Measurements from ENCODE around the gene SDR39U1.

The SDR39U1 gene

DNA sequence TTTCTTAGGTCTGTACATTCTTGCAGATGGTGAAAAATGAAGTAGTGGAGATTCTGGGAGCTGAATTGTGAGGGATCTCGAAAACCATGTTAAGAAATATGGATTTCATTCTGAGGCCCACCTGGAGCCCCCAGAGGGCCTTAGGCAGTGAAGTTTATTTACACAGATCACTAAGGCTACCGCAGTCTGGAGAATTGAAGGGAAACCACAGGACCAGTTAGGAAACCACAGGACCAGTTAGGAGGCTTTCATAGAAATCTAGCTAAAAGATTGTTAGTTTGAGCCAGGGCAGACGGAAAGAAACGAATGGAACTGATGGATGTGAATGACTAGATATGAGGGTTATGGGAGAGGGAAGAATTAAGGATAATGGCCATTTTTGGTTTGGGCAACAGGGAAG lies 20.3 kb downstream of the SDR39U1 start:
- H3K27ac ChIP-seq (ENCODE audit: low read depth, low read length): no peak overlapping the region

DNA sequence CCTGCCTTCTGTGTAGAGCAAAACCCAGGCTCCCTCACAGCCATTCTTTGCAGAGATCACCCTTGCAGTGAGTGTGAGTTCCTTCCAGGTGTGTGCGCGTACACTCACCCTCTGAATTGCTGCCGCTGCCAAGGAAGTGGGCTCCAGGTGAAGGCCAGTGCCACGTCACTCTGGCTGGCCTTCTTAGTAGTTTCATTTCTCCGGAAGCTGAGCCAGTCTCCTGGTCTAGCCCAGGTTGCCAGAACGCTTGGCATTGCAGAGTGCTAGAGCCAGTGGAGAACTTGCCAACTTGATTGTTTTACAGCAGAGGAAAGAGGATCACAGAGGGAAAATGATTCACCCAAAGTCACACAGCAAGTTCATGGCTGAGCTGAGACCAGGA lies 24.1 kb downstream of the SDR39U1 start:
- H3K9me2 ChIP-seq (replicated peaks; ENCODE audit: control insufficient read depth, low read length): no peaks in the 10 kb centered on the region
- no peaks in the 10 kb centered on the region for H3F3A ChIP-seq (ENCODE audit: control insufficient read depth, insufficient read depth)
- peaks cover 7% of the 10 kb centered on the region for H3K4me1 ChIP-seq (ENCODE audit: control insufficient read depth, low read length)
- TF ChIP-seq, protein P1, sequence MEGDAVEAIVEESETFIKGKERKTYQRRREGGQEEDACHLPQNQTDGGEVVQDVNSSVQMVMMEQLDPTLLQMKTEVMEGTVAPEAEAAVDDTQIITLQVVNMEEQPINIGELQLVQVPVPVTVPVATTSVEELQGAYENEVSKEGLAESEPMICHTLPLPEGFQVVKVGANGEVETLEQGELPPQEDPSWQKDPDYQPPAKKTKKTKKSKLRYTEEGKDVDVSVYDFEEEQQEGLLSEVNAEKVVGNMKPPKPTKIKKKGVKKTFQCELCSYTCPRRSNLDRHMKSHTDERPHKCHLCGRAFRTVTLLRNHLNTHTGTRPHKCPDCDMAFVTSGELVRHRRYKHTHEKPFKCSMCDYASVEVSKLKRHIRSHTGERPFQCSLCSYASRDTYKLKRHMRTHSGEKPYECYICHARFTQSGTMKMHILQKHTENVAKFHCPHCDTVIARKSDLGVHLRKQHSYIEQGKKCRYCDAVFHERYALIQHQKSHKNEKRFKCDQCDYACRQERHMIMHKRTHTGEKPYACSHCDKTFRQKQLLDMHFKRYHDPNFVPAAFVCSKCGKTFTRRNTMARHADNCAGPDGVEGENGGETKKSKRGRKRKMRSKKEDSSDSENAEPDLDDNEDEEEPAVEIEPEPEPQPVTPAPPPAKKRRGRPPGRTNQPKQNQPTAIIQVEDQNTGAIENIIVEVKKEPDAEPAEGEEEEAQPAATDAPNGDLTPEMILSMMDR (IDR thresholded peaks at IDR 0.05; ENCODE audit: low read depth, low read length, poor library complexity, severe bottlenecking): no peak
- no peak for TF ChIP-seq EZH2phosphoT487 (IDR thresholded peaks at IDR 0.05; ENCODE audit: borderline replicate concordance, low read length)
- H3K9me3 ChIP-seq (ENCODE audit: control insufficient read depth, insufficient read depth, low read length): no peaks in the 10 kb centered on the region
- no peak overlapping the region for H3K27ac ChIP-seq (ENCODE audit: low read depth, low read length)
- H3K36me3 ChIP-seq (ENCODE audit: control insufficient read depth, low read length): no peaks in the 10 kb centered on the region
- no peaks in the 10 kb centered on the region for H4K20me1 ChIP-seq (ENCODE audit: control insufficient read depth, insufficient read depth, low read depth, low read length)
- no peak overlapping the region for H3K4me3 ChIP-seq (ENCODE audit: low read length)
- 0 out of 2 replicates have a peak, but pooled peaks cover 2% of the 10 kb centered on the region for H3K27me3 ChIP-seq (ENCODE audit: control insufficient read depth, low read length)
- H3K4me2 ChIP-seq (ENCODE audit: low read length): no peak overlapping the region
- no peaks in the 10 kb centered on the region for H3K79me2 ChIP-seq (ENCODE audit: control insufficient read depth, low read length)

More for the DNA sequence above, 20.3 kb downstream of the SDR39U1 start:
- Histone ChIP-seq H3K4me3 (ENCODE audit: low read length) (no peak overlapping the region), H3K36me3 (ENCODE audit: control insufficient read depth, low read length) (no peaks in the 10 kb centered on the region), H3K4me2 (ENCODE audit: low read length) (no peak overlapping the region), H3K79me2 (ENCODE audit: control insufficient read depth, low read length) (no peaks in the 10 kb centered on the region), H3F3A (ENCODE audit: control insufficient read depth, insufficient read depth) (no peaks in the 10 kb centered on the region), H3K4me1 (ENCODE audit: control insufficient read depth, low read length) (peaks cover 31% of the 10 kb centered on the region), H4K20me1 (ENCODE audit: control insufficient read depth, insufficient read depth, low read depth, low read length) (no peaks in the 10 kb centered on the region), H3K9me3 (ENCODE audit: control insufficient read depth, insufficient read depth, low read length) (no peaks in the 10 kb centered on the region), H3K27me3 (ENCODE audit: control insufficient read depth, low read length) (0 out of 2 replicates have a peak, but pooled peaks cover 2% of the 10 kb centered on the region), H3K9me2 (replicated peaks; ENCODE audit: control insufficient read depth, low read length) (no peaks in the 10 kb centered on the region)
- no peak for TF ChIP-seq EZH2phosphoT487 (IDR thresholded peaks at IDR 0.05; ENCODE audit: borderline replicate concordance, low read length)
- TF ChIP-seq, protein P1 (IDR thresholded peaks at IDR 0.05; ENCODE audit: low read depth, low read length, poor library complexity, severe bottlenecking): no peak

DNA sequence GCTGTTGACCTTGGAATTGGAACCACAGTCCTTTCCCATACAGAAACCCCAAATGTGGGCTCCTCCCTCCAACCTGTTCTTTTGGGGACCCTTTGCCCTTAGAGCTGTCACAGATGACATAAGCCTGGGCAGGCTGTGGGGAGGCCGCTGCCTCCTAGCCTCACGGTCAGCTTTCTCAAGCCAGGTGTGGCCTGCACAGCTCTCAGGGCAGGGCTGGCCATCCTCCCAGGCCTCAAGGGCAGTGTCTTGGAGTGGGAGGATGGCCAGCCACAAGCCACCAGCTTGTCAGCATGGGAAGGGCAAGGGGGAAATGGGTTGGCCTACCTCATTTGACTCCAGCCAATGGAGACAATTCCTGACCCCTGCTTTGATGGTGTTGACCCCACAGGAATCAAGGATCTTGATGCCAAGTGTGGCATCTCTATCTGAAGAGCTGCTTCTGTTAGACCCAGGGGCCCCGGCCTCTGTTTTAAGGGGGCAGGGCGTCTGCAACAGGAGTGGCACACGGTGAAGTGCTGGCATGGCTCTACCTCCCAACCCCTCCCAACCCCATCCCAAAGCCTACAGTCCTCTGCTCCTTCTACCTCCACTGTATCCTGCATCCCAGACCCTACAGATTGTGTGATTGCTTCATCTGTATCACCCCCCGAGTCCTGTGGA lies 24.6 kb downstream of the SDR39U1 start:
- Histone ChIP-seq H3K4me1 (ENCODE audit: control insufficient read depth, low read length) (peaks cover 7% of the 10 kb centered on the region), H3K4me3 (ENCODE audit: low read length) (no peak overlapping the region)

More for the DNA sequence above, 24.6 kb downstream of the SDR39U1 start:
- Histone ChIP-seq H3K27me3 (ENCODE audit: control insufficient read depth, low read length) (0 out of 2 replicates have a peak, but pooled peaks cover 2% of the 10 kb centered on the region), H3K9me2 (replicated peaks; ENCODE audit: control insufficient read depth, low read length) (no peaks in the 10 kb centered on the region), H3K27ac (ENCODE audit: low read depth, low read length) (no peak overlapping the region), H3K9me3 (ENCODE audit: control insufficient read depth, insufficient read depth, low read length) (no peaks in the 10 kb centered on the region), H3K4me2 (ENCODE audit: low read length) (no peak overlapping the region), H3F3A (ENCODE audit: control insufficient read depth, insufficient read depth) (no peaks in the 10 kb centered on the region), H3K79me2 (ENCODE audit: control insufficient read depth, low read length) (no peaks in the 10 kb centered on the region), H4K20me1 (ENCODE audit: control insufficient read depth, insufficient read depth, low read depth, low read length) (no peaks in the 10 kb centered on the region), H3K36me3 (ENCODE audit: control insufficient read depth, low read length) (no peaks in the 10 kb centered on the region)
- TF ChIP-seq, protein P1 (IDR thresholded peaks at IDR 0.05; ENCODE audit: low read depth, low read length, poor library complexity, severe bottlenecking): no peak
- TF ChIP-seq EZH2phosphoT487 (IDR thresholded peaks at IDR 0.05; ENCODE audit: borderline replicate concordance, low read length): no peak
